Endodermal cell (in vitro differentiated cells): Measurements from ENCODE around the gene DNMBP. TPM values are rescaled to one million over a fixed set of nuclear protein-coding genes. Genes with fewer than 3 reads are reported as not detected.

Experiments used
- DNase-seq: peaks from one replicate; pipeline ENCODE4 v3.0.0-alpha.2; 2017
- H3K27ac ChIP-seq: 2 replicates; pipeline ENCODE4 v1.5.1; 2013; ENCODE audit warnings: mild to moderate bottlenecking, low read depth, low read length, moderate library complexity
- H3K27me3 ChIP-seq: 2 replicates; pipeline ENCODE4 v1.6.1; 2013; ENCODE audit warnings: mild to moderate bottlenecking, low read length, moderate library complexity; ENCODE audit not compliant: insufficient read depth, control insufficient read depth, poor library complexity, severe bottlenecking
- H3K36me3 ChIP-seq: 2 replicates; pipeline ENCODE4 v1.7.0; 2013; ENCODE audit warnings: mild to moderate bottlenecking, low read length, moderate library complexity; ENCODE audit not compliant: control insufficient read depth, insufficient read depth
- H3K4me1 ChIP-seq: one replicate; pipeline ENCODE4 v1.7.0; 2013; ENCODE audit warnings: low read length; ENCODE audit not compliant: control insufficient read depth, insufficient read depth
- H3K4me3 ChIP-seq: 2 replicates; pipeline ENCODE4 v1.5.1; 2013; ENCODE audit warnings: mild to moderate bottlenecking, low read length, moderate library complexity
- H3K9ac ChIP-seq: 2 replicates; pipeline ENCODE4 v1.6.1; 2013; ENCODE audit warnings: mild to moderate bottlenecking, low read length, moderate library complexity; ENCODE audit not compliant: poor library complexity, severe bottlenecking; ENCODE audit errors: extremely low read depth
- H3K9me3 ChIP-seq: 2 replicates; pipeline ENCODE4 v1.6.1; 2013; ENCODE audit warnings: mild to moderate bottlenecking, low read length, moderate library complexity; ENCODE audit not compliant: control insufficient read depth
- H3K27ac Mint-ChIP-seq: 2 replicates; pipeline ENCODE4 v1.8.0; 2020; ENCODE audit warnings: mixed read lengths
- H3K27me3 Mint-ChIP-seq: 2 replicates; pipeline ENCODE4 v1.8.0; 2021; ENCODE audit warnings: mild to moderate bottlenecking, mixed read lengths; ENCODE audit not compliant: insufficient read depth
- H3K36me3 Mint-ChIP-seq: 2 replicates; pipeline ENCODE4 v1.8.0; 2020; ENCODE audit warnings: low read depth, mixed read lengths
- H3K4me1 Mint-ChIP-seq: 2 replicates; pipeline ENCODE4 v1.8.0; 2020; ENCODE audit warnings: mixed read lengths
- H3K4me3 Mint-ChIP-seq: 2 replicates; pipeline ENCODE4 v1.8.0; 2020; ENCODE audit warnings: mild to moderate bottlenecking, moderate library complexity, mixed read lengths
- H3K9me3 Mint-ChIP-seq: 2 replicates; pipeline ENCODE4 v1.8.0; 2020; ENCODE audit warnings: mild to moderate bottlenecking, mixed read lengths
- WGBS, 2 experiments: methylation state at CpG; one replicate each; pipeline versions ENCODE4 v1.1.5 to v1.1.7; 2013; ENCODE audit warnings: missing lambda C conversion rate in 2 of 2, mixed read lengths in 1 of 2; ENCODE audit not compliant: insufficient coverage in 1 of 2, insufficient read length in 1 of 2; 5-methylcytosine and 5-hydroxymethylcytosine counted together
- total RNA-seq, 2 donors: library from RNA; stranded (reverse); fragmentation: NEBNext Ultra II Directional in 1 of 2; extraction: Animal tissue kit (Norgen Biotek cat#: 25700) in 1 of 2; gene quantifications; 2 replicates in 1 of 2; 3 replicates in 1 of 2; pipeline ENCODE4 v1.2.1, GENCODE V29; 2021
- TF ChIP-seq, protein P1 (sequence below): fragments of 200-600 bp; sonication (generic); conservative IDR thresholded peaks from 2 replicates; pipeline ENCODE4 v1.5.0; 2021; ENCODE audit warnings: antibody characterized with exemption, mild to moderate bottlenecking

DNMBP gene
- total RNA-seq, 2 donors from 2014 or later: 45.4 to 85.4 TPM

DNA sequence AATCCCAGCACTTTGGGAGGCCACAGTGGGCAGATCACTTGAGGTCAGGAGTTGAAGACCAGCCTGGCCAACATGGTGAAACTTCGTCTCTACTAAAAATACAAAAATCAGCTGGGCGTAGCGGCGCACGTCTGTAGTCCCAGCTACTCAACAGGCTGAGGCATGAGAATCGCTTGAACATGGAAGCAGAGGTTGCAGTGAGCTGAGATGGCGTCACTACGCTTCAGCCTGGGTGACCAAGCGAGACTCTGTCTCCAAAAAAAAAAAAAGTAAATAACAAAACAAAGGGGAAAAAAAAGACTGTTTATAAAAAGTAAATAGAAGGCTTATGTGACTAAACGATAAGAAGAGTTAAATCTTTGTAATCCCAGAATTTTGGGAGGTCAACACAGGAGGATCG is 15.0 kb upstream of the DNMBP start:
- H3K4me3 ChIP-seq: no peak overlapping the region
- WGBS, 2 experiments: 76 to 92% methylated on average over 8 to 11 of the region's 11 CpGs
- no peak overlapping the region for H3K4me3 Mint-ChIP-seq
- peaks cover 6% of the 10 kb centered on the region for H3K27me3 Mint-ChIP-seq
- TF ChIP-seq, protein P1, sequence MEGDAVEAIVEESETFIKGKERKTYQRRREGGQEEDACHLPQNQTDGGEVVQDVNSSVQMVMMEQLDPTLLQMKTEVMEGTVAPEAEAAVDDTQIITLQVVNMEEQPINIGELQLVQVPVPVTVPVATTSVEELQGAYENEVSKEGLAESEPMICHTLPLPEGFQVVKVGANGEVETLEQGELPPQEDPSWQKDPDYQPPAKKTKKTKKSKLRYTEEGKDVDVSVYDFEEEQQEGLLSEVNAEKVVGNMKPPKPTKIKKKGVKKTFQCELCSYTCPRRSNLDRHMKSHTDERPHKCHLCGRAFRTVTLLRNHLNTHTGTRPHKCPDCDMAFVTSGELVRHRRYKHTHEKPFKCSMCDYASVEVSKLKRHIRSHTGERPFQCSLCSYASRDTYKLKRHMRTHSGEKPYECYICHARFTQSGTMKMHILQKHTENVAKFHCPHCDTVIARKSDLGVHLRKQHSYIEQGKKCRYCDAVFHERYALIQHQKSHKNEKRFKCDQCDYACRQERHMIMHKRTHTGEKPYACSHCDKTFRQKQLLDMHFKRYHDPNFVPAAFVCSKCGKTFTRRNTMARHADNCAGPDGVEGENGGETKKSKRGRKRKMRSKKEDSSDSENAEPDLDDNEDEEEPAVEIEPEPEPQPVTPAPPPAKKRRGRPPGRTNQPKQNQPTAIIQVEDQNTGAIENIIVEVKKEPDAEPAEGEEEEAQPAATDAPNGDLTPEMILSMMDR: no peak
- H3K27ac Mint-ChIP-seq: no peak overlapping the region
- H3K4me1 ChIP-seq: peaks cover 2% of the 10 kb centered on the region
- H3K27me3 ChIP-seq: no peaks in the 10 kb centered on the region
- peaks cover 39% of the 10 kb centered on the region for H3K9me3 Mint-ChIP-seq
- no peak overlapping the region for H3K9ac ChIP-seq
- peaks cover 27% of the 10 kb centered on the region for H3K9me3 ChIP-seq
- H3K36me3 Mint-ChIP-seq: peaks cover 10% of the 10 kb centered on the region
- H3K4me1 Mint-ChIP-seq: peaks cover 24% of the 10 kb centered on the region
- H3K36me3 ChIP-seq: no peaks in the 10 kb centered on the region
- DNase-seq: no peak
- no peak overlapping the region for H3K27ac ChIP-seq

DNA sequence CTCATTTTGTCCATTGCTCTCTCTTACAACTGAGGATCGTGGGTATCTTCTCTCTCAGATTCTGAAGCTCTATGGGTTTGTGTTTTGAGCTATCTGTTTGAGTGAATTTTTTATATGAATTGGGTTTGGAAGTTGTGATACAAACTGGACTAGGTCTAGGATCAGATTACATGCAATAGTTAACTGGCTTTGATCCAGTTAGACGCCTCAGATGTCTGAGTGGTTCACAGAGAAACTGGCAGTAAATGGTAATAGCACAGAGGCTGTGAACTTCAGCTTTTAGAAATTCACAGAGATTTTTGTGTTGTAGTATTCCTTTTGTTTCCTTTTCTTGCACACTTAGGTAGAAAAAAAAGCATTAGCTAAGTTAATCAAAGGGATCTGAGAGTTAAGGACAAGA is 12.7 kb upstream of the DNMBP start:
- peaks cover 18% of the 10 kb centered on the region for H3K9me3 Mint-ChIP-seq
- Histone ChIP-seq H3K4me1 (peaks cover 9% of the 10 kb centered on the region), H3K36me3 (no peaks in the 10 kb centered on the region), H3K9me3 (peaks cover 6% of the 10 kb centered on the region), H3K27me3 (no peaks in the 10 kb centered on the region), H3K9ac (no peak overlapping the region), H3K4me3 (no peak overlapping the region), H3K27ac (no peak overlapping the region)
- H3K36me3 Mint-ChIP-seq: peaks cover under 1% of the 10 kb centered on the region
- H3K27me3 Mint-ChIP-seq: peaks cover 6% of the 10 kb centered on the region
- WGBS, 2 experiments: 90 to 97% methylated on average over 1 to 2 of the region's 2 CpGs
- peaks cover 40% of the 10 kb centered on the region for H3K4me1 Mint-ChIP-seq
- TF ChIP-seq, protein P1: no peak
- H3K4me3 Mint-ChIP-seq: no peak overlapping the region
- no peak for DNase-seq
- no peak overlapping the region for H3K27ac Mint-ChIP-seq

DNA sequence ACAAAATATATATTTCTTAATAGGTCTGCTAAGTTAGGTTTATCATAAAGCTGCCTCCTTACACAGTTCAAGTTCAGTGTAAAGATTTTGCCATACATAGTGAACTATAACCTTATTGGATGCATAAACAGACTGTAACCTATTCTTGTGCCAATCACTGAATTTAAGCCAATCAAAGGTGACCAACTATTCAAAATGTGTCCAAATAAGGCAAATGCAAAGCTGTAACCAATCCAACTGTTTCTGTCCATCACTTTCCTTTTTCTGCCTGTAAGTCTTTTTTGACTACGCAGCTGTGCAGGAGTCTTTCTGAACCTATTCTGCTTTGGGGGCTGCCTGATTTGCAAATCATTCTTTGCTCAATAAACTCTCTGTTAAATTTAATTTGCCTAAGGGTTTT is 11.6 kb upstream of the DNMBP start:
- Mint-ChIP-seq H3K36me3 (no peaks in the 10 kb centered on the region), H3K27ac (no peak overlapping the region), H3K4me3 (no peak overlapping the region), H3K9me3 (peaks cover 8% of the 10 kb centered on the region), H3K27me3 (peaks cover 6% of the 10 kb centered on the region), H3K4me1 (peaks cover 40% of the 10 kb centered on the region)
- Histone ChIP-seq H3K36me3 (no peaks in the 10 kb centered on the region), H3K4me3 (no peak overlapping the region), H3K27me3 (no peaks in the 10 kb centered on the region), H3K9me3 (no peaks in the 10 kb centered on the region), H3K27ac (no peak overlapping the region), H3K9ac (no peak overlapping the region), H3K4me1 (peaks cover 9% of the 10 kb centered on the region)
- 100% methylated on average over 1 of the region's 1 CpG for WGBS, 2 experiments
- no peak for DNase-seq
- TF ChIP-seq, protein P1: no peak
